RWPE2 (cell line): ENCODE measurements around the gene APP.

Experiments
- ATAC-seq: fragments of 200-7000 bp; cut with Tn5 transposase; 3 replicates; pipeline ENCODE4 v1.9.1; 2021; ENCODE audit warnings: low read depth
- DNase-seq: peaks from one replicate; pipeline ENCODE4 v3.0.0-alpha.2; 2020; ENCODE audit warnings: low spot score
- H3K27ac ChIP-seq: fragments of 450-650 bp; 2 replicates; pipeline ENCODE4 v1.5.1; 2017; ENCODE audit warnings: mild to moderate bottlenecking; ENCODE audit not compliant: poor library complexity, severe bottlenecking
- H3K27me3 ChIP-seq: fragments of 250-450 bp; sonication (Bioruptor Pico); 2 replicates; pipeline ENCODE4 v1.5.1; 2021; ENCODE audit warnings: mild to moderate bottlenecking, moderate library complexity; ENCODE audit not compliant: insufficient read depth, poor library complexity, severe bottlenecking
- H3K36me3 ChIP-seq: fragments of 250-450 bp; sonication (Bioruptor Pico); 2 replicates; pipeline ENCODE4 v1.5.1; 2020; ENCODE audit warnings: low read depth, mild to moderate bottlenecking, moderate library complexity
- H3K4me1 ChIP-seq: fragments of 250-450 bp; sonication (Bioruptor Pico); 2 replicates; pipeline ENCODE4 v1.5.1; 2021; ENCODE audit warnings: mild to moderate bottlenecking, moderate library complexity; ENCODE audit not compliant: insufficient read depth, poor library complexity, severe bottlenecking
- H3K4me3 ChIP-seq: fragments of 250-450 bp; sonication (Bioruptor Pico); 2 replicates; pipeline ENCODE4 v1.5.1; 2021; ENCODE audit warnings: mild to moderate bottlenecking, moderate library complexity; ENCODE audit not compliant: severe bottlenecking
- H3K9me3 ChIP-seq: fragments of 250-450 bp; sonication (Bioruptor Pico); 2 replicates; pipeline ENCODE4 v1.5.1; 2021; ENCODE audit warnings: mild to moderate bottlenecking, moderate library complexity; ENCODE audit not compliant: severe bottlenecking
- CTCF ChIP-seq: fragments of 450-650 bp; IDR thresholded peaks from one replicate; pipeline ENCODE4 v1.5.1; 2017; ENCODE audit warnings: mild to moderate bottlenecking, moderate library complexity; ENCODE audit not compliant: poor library complexity, severe bottlenecking

The APP gene

GRCh38 chr21:26055841-26056264, 114.7 kb downstream of the APP start:
- H3K9me3 ChIP-seq, result no peaks in the 10 kb centered on the region
- no peak for DNase-seq
- H3K27me3 ChIP-seq, result no peaks in the 10 kb centered on the region
- no peak for TF ChIP-seq CTCF
- H3K27ac ChIP-seq, result no peak overlapping the region
- H3K4me3 ChIP-seq, result no peak overlapping the region
- no peak for ATAC-seq
- peaks cover 32% of the 10 kb centered on the region for H3K36me3 ChIP-seq
- H3K4me1 ChIP-seq, result peaks cover 4% of the 10 kb centered on the region

- H3K36me3 ChIP-seq, result peaks cover 39% of the 10 kb centered on the region
- no peak overlapping the region for H3K27ac ChIP-seq
- no peak for DNase-seq
- H3K9me3 ChIP-seq, result no peaks in the 10 kb centered on the region
- no peak overlapping the region for H3K4me3 ChIP-seq
- TF ChIP-seq CTCF, result no peak
- H3K27me3 ChIP-seq, result no peaks in the 10 kb centered on the region
- H3K4me1 ChIP-seq, result peaks cover 4% of the 10 kb centered on the region
- ATAC-seq, result no peak
These were observed 115.6 kb downstream of the APP start for GRCh38 chr21:26055010-26055409.

GRCh38 chr21:26052057-26052456, 118.5 kb downstream of the APP start:
- ATAC-seq, result no peak
- H3K4me3 ChIP-seq, result no peak overlapping the region
- DNase-seq, result no peak

GRCh38 chr21:26050857-26051256, 119.7 kb downstream of the APP start:
- no peak for TF ChIP-seq CTCF
- Histone ChIP-seq H3K27me3 (no peaks in the 10 kb centered on the region), H3K4me3 (no peak overlapping the region), H3K4me1 (peaks cover under 1% of the 10 kb centered on the region), H3K9me3 (no peaks in the 10 kb centered on the region), H3K27ac (no peak overlapping the region), H3K36me3 (peaks cover 70% of the 10 kb centered on the region)
- ATAC-seq (no peak), DNase-seq (no peak)

More at GRCh38 chr21:26052057-26052456, 118.5 kb downstream of the APP start:
- no peak for TF ChIP-seq CTCF
- Histone ChIP-seq H3K9me3 (no peaks in the 10 kb centered on the region), H3K36me3 (peaks cover 59% of the 10 kb centered on the region), H3K27ac (no peak overlapping the region), H3K4me1 (peaks cover 4% of the 10 kb centered on the region), H3K27me3 (no peaks in the 10 kb centered on the region)

GRCh38 chr21:26049803-26050202, 120.8 kb downstream of the APP start:
- Histone ChIP-seq H3K4me3 (no peak overlapping the region), H3K9me3 (no peaks in the 10 kb centered on the region), H3K27me3 (no peaks in the 10 kb centered on the region), H3K4me1 (no peaks in the 10 kb centered on the region), H3K36me3 (peaks cover 80% of the 10 kb centered on the region), H3K27ac (no peak overlapping the region)
- no peak for TF ChIP-seq CTCF
- DNase-seq (no peak), ATAC-seq (no peak)
